Lower leg skin (tissue), 4 donors: ENCODE measurements around the gene MYCN. TPM values are rescaled to one million over a fixed set of nuclear protein-coding genes. Genes with fewer than 3 reads are reported as not detected.

Experiments
- DNase-seq, 2 donors: peaks; one replicate each; pipeline ENCODE4 v3.0.0-alpha.2; 2019; ENCODE audit warnings: low spot score in 2 of 2
- H3K4me3 ChIP-seq: fragments of 200-600 bp; sonication (generic); 2 replicates; pipeline ENCODE4 v1.5.1; 2017; ENCODE audit warnings: mild to moderate bottlenecking, low read depth; ENCODE audit not compliant: poor library complexity, severe bottlenecking
- CTCF ChIP-seq, 3 donors: fragments of 450-650 bp; IDR thresholded peaks; one replicate each; pipeline ENCODE4 v1.5.1; 2016; ENCODE audit warnings: antibody characterized with exemption in 3 of 3, mild to moderate bottlenecking in 3 of 3, moderate library complexity in 2 of 3
- POLR2A ChIP-seq, 2 donors: fragments of 450-650 bp; IDR thresholded peaks; one replicate each; pipeline ENCODE4 v1.6.1; 2016 to 2017; ENCODE audit warnings: antibody characterized with exemption in 2 of 2, mild to moderate bottlenecking in 1 of 2, moderate library complexity in 1 of 2
- WGBS, 2 donors: methylation state at CpG; one replicate each; pipeline ENCODE4 v1.1.5; 2018; 5-methylcytosine and 5-hydroxymethylcytosine counted together
- intact Hi-C: fragments of 100-400 bp; cut with DNase I; formaldehyde crosslinking; loops from one replicate; pipeline ENCODE4 v1.15.0; 2023; ENCODE audit warnings: low total_unique reads
- total RNA-seq, 4 donors: library from RNA; depleted of rRNA; stranded (reverse); fragments of >200 nt; gene quantifications; one replicate each; pipeline ENCODE4 v1.1.0, GENCODE V29; 2016

Gene MYCN
- total RNA-seq, 4 donors from 2014 or later = 0.15 to 1.5 (median 0.64) TPM; not detected in 1

- intact Hi-C loops = no loop called here
- TF ChIP-seq POLR2A (IDR thresholded peaks at IDR 0.05) = no peak
- TF ChIP-seq CTCF (IDR thresholded peaks at IDR 0.05) = no peak
- DNase-seq = no peak
- H3K4me3 ChIP-seq = no peak overlapping the region
- 73 to 79% methylated on average over 4 of the region's 4 CpGs for WGBS, 2 donors
Measured at GRCh38 chr2:15969214-15969613, 28.9 kb downstream of the MYCN start.

- intact Hi-C loops = no loop called here
- TF ChIP-seq POLR2A (IDR thresholded peaks at IDR 0.05) (no peak), CTCF (IDR thresholded peaks at IDR 0.05) (no peak)
- 78 to 83% methylated on average over 5 of the region's 5 CpGs for WGBS, 2 donors
- peak in 1 of 2 donors; percentile 15 for DNase-seq
- no peak overlapping the region for H3K4me3 ChIP-seq
Measured at GRCh38 chr2:15970701-15971100, 30.4 kb downstream of the MYCN start.

- TF ChIP-seq CTCF (IDR thresholded peaks at IDR 0.05) (no peak), POLR2A (IDR thresholded peaks at IDR 0.05) (no peak)
- intact Hi-C loops = no loop called here
- DNase-seq = no peak
- 61 to 74% methylated on average over 7 of the region's 7 CpGs for WGBS, 2 donors
- no peak overlapping the region for H3K4me3 ChIP-seq
Measured at GRCh38 chr2:15971351-15971750, 31.0 kb downstream of the MYCN start.

GRCh38 chr2:15971831-15972522 is 31.6 kb downstream of the MYCN start:
- WGBS, 2 donors = 88 to 91% methylated on average over 7 of the region's 7 CpGs
- intact Hi-C loops = no loop called here
- TF ChIP-seq POLR2A (IDR thresholded peaks at IDR 0.05) = no peak
- no peak for TF ChIP-seq CTCF (IDR thresholded peaks at IDR 0.05)
- no peak for DNase-seq
- no peak overlapping the region for H3K4me3 ChIP-seq

- DNase-seq = no peak
- WGBS, 2 donors = 73% methylated on average over 7 of the region's 7 CpGs
- no peak overlapping the region for H3K4me3 ChIP-seq
- intact Hi-C loops = no loop called here
- TF ChIP-seq POLR2A (IDR thresholded peaks at IDR 0.05) (no peak), CTCF (IDR thresholded peaks at IDR 0.05) (no peak)
Measured at GRCh38 chr2:15973481-15974401, 33.4 kb downstream of the MYCN start.
